Neural cell (in vitro differentiated cells): ENCODE results near the gene FAM200A.

Experiments used
- CTCF ChIP-seq: fragments of 450-650 bp; IDR thresholded peaks from 2 replicates; pipeline ENCODE4 v1.5.1; 2014; ENCODE audit warnings: antibody characterized with exemption, mild to moderate bottlenecking, moderate library complexity; ENCODE audit not compliant: poor library complexity, severe bottlenecking
- EP300 ChIP-seq: fragments of 450-650 bp; conservative IDR thresholded peaks from 2 replicates; pipeline ENCODE4 v1.6.1; 2014; ENCODE audit warnings: antibody characterized with exemption, mild to moderate bottlenecking, moderate library complexity; ENCODE audit not compliant: poor library complexity, severe bottlenecking
- POLR2AphosphoS5 ChIP-seq: IDR thresholded peaks from 2 replicates; pipeline ENCODE4 v1.6.1; 2012

DNA sequence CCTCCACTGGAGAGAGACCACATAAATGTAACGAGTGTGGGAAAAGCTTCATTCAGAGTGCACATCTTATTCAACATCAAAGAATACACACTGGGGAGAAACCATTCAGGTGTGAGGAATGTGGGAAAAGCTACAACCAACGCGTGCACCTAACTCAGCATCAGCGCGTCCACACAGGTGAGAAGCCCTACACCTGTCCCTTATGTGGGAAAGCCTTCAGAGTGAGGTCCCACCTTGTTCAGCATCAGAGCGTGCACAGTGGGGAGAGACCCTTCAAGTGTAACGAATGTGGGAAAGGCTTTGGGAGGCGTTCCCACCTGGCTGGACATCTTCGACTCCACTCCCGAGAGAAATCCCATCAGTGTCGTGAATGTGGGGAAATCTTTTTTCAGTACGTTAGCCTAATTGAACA, 20.6 kb downstream of the FAM200A start:
- TF ChIP-seq CTCF = no peak
- no peak for TF ChIP-seq POLR2AphosphoS5
- TF ChIP-seq EP300 = no peak
